SU-DHL-6 (cell line): ENCODE measurements around the gene TMEM108.

Source experiments
- EZH2phosphoT487 ChIP-seq: fragments of 200-600 bp; sonication (generic), shearing (Covaris generic); conservative IDR thresholded peaks from 2 replicates; pipeline ENCODE4 v1.6.1; 2018; ENCODE audit warnings: mild to moderate bottlenecking, antibody characterized with exemption, low read length, moderate library complexity, mixed read lengths
- TF ChIP-seq, protein P1 (sequence below): fragments of 200-600 bp; sonication (generic); IDR thresholded peaks from one replicate; pipeline ENCODE4 v1.5.1; 2017; ENCODE audit warnings: antibody characterized with exemption, mild to moderate bottlenecking, low read length, moderate library complexity; ENCODE audit not compliant: insufficient read depth, poor library complexity, severe bottlenecking

DNA sequence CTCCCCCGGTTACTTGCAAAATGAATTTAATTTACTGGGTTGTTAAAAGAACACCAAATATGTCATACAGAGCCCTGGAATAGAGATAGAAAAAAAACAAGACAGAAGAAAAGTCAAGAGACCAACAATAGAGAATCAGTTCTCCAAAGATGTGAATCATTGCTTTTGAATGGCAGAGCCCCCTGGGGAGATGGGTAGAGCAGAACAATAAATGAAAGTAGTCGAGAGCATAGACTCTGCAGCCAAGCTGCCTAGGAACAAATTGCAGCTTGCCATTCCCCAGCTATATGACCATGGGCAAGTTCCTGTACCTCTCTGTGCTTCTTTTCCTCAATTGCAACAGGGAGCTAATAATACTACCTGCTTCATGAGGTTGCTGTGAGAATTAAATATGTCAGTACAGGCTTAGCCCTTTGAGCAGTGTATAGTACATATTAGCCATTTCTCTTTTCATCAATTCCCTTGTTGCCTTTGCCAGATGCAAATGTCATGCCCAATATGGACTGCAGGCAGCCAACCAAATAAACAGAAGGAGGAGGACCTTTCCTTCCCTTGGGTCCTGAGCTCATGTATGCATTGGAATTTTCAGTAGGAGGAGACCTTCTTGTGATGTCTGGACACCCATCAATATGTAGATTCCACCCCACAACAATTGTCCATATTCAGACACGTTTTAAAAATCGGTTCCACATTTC is 336.7 kb downstream of the TMEM108 start:
- TF ChIP-seq, protein P1, sequence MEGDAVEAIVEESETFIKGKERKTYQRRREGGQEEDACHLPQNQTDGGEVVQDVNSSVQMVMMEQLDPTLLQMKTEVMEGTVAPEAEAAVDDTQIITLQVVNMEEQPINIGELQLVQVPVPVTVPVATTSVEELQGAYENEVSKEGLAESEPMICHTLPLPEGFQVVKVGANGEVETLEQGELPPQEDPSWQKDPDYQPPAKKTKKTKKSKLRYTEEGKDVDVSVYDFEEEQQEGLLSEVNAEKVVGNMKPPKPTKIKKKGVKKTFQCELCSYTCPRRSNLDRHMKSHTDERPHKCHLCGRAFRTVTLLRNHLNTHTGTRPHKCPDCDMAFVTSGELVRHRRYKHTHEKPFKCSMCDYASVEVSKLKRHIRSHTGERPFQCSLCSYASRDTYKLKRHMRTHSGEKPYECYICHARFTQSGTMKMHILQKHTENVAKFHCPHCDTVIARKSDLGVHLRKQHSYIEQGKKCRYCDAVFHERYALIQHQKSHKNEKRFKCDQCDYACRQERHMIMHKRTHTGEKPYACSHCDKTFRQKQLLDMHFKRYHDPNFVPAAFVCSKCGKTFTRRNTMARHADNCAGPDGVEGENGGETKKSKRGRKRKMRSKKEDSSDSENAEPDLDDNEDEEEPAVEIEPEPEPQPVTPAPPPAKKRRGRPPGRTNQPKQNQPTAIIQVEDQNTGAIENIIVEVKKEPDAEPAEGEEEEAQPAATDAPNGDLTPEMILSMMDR, result no peak
- TF ChIP-seq EZH2phosphoT487, result no peak
